Hepatocyte (in vitro differentiated cells): ENCODE results near the gene ELOA.

Source experiments
- EZH2 ChIP-seq: fragments of 200-600 bp; sonication (generic); IDR thresholded peaks from 2 replicates; pipeline ENCODE4 v1.6.1; 2016; ENCODE audit warnings: antibody characterized with exemption, mild to moderate bottlenecking, borderline replicate concordance
- EZH2phosphoT487 ChIP-seq: fragments of 200-600 bp; sonication (generic); IDR thresholded peaks from one replicate; pipeline ENCODE4 v1.6.1; 2018; ENCODE audit warnings: antibody characterized with exemption, mild to moderate bottlenecking, low read depth, moderate library complexity; ENCODE audit not compliant: unreplicated experiment, severe bottlenecking
- TF ChIP-seq, protein P1 (sequence below): fragments of 200-600 bp; sonication (generic); IDR thresholded peaks from 2 replicates; pipeline ENCODE4 v1.5.1; 2016; ENCODE audit warnings: antibody characterized with exemption, mild to moderate bottlenecking; ENCODE audit not compliant: poor library complexity

DNA sequence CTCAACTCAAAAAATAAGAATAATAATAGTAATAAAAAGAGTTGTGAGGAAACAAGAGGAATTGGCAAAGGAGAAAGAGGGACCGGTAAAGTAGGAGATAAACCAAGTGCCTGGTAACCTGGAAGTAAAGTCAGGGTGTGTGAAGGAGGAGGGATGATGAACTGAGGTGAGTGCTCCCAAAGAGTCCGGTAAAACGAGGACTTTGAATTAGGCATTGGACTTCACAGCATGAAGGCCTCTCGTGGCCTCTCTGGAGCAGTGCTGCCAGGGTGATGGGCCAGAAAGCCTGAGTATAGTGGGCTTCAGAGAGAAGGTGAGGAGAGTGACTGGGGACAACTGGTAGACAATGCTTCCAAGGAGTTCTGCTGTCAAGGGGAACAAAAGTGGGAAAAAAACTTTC is 34.0 kb upstream of the ELOA start:
- TF ChIP-seq, protein P1, sequence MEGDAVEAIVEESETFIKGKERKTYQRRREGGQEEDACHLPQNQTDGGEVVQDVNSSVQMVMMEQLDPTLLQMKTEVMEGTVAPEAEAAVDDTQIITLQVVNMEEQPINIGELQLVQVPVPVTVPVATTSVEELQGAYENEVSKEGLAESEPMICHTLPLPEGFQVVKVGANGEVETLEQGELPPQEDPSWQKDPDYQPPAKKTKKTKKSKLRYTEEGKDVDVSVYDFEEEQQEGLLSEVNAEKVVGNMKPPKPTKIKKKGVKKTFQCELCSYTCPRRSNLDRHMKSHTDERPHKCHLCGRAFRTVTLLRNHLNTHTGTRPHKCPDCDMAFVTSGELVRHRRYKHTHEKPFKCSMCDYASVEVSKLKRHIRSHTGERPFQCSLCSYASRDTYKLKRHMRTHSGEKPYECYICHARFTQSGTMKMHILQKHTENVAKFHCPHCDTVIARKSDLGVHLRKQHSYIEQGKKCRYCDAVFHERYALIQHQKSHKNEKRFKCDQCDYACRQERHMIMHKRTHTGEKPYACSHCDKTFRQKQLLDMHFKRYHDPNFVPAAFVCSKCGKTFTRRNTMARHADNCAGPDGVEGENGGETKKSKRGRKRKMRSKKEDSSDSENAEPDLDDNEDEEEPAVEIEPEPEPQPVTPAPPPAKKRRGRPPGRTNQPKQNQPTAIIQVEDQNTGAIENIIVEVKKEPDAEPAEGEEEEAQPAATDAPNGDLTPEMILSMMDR, result no peak
- TF ChIP-seq EZH2phosphoT487 (no peak), EZH2 (no peak)
